Stimulated activated CD4-positive, alpha-beta T cell treated with anti-CD3 and anti-CD28 coated beads, Interleukin-2, amount 100 ng/mL, for 4 hours (primary cell): Measurements from ENCODE around the gene ULK4.
"Not testable (repeated sequence)": the region's sequence is repeated elsewhere in the genome, so short reads cannot be mapped to it uniquely, and the experiment has no call there.

Experiments
- DNase-seq: peaks from one replicate; pipeline ENCODE4 v3.0.0-alpha.2; 2020; ENCODE audit warnings: low read depth

Gene ULK4

DNA sequence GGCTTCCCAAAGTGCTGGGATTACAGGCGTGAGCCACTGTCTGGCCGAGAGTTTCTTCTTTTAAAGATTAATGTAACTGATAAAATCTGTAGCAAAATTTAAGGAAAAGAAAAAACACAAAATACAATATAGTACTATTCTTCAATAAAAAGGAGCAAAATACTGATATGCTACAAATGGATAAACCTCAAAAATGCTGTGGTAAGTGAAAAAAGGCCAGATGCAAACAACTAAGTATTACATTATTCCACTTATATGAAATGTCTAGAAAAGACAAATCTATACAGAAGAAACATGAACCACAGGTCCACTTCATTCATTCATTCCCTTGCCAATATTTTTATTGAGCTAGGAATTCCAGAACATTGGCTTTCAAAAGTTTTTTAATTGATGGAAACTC is 463.1 kb downstream of the ULK4 start:
- no peak for DNase-seq

DNA sequence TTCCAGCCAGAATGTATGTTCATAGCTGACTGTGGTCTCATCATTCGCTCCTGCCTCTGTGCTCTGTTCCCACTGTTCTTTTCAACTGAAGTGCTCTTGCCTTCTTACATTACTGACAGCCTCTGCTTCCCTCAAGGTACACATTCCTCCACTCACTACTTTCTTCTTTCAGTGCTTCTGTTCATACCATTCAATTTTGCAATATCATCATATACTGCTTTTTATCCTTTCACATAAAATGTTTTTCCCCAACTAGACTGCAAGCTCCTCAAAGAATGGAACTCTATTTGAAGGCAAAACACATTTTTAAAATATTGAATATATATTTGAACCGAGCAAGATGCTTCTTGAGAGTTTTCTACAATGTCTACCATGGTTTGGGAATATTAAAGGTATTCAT is 471.5 kb downstream of the ULK4 start:
- no peak for DNase-seq

DNA sequence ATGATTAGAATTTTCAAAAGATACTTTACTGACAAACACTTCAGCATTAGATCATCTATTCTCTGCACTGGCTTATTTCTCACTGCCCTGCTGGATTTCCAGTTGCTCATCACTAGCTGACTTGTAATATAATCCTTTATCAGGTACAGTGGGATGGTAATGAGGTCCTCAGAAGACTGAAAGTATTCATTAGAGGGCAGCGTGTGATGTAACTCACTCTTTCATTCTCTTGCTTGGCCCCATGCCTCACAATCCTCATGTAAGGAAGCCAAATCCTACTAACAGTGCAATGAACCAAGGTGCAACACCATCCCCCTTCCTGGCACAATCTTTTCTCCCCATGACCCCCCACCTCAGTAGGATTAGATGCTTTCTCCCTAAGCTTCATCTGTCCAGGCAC is 472.7 kb downstream of the ULK4 start:
- no peak for DNase-seq

DNA sequence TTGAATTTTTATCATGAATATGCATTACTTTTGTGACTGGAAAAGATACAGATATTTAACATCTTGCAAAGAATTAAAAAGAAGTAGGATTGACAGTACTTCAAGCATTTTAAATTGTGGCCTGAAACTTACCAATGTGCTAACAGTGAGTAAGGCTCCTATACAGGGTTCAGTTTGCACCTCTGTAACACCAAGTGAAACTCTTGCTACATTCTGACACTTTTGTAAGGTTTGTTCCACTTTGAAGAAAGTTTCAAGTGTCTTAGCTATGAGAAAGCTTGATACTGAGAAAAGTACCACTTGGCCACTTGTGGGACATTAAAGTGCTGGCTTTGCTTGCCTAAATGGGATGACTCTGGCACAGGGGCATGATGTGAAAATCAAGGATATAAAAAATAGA is 473.4 kb downstream of the ULK4 start:
- DNase-seq, result no peak

DNA sequence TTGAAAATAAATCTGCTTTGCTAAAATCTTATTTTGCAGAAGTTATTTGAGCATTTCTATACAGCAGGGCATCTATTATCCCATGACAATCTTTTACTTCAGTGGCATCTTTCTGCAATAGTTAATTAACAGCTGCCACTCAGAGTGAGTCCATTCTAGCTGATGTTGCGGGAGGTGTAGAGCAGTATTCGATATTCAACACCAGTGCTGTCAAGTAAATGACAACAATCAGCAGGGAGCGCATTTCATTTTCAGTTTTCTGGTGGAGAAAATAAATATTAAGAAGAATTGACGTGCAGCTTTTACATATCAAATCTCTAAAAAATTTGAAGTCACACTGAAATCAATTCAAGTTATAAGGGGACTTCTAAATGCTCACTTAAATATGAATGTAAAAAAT is 476.4 kb downstream of the ULK4 start:
- DNase-seq, result no peak

DNA sequence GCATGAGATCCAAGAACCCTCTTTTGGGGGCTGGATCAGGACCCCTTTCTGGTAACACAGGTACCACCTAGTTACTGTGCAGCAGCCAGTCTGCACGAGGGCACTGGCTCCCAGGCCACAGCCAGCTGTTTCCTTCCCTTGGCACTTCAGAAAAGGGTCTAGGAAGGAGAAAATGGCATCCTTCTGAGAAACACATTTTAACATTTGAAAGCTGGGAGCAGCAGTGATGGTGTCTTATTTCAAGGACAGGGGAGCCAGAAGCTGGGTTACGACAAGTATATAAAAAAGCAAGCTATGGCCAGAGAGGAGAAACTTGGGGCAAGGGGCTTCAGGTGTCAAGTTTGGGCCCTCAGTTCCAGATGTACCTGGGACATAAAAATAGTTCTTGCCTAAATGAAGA is 479.8 kb downstream of the ULK4 start:
- no peak for DNase-seq

DNA sequence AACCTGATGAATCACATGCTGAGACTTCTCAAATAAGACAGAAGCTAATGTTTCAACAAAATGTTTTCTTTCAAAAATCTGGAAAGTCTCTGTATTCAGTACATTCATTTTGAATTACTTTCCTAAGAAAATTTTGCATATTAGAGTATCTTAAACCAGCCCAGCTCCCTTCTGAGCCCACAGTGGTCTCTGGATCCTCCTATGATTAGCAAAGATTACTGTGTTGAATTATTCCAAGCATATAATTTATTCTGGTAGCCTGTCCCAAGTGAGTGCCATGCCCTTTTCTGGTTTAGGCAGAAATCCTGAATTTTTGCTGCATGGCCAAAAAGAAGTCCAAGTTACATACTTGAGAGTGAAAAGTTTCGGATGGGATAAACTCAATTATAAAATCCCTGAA is 483.6 kb downstream of the ULK4 start:
- DNase-seq, result no peak

DNA sequence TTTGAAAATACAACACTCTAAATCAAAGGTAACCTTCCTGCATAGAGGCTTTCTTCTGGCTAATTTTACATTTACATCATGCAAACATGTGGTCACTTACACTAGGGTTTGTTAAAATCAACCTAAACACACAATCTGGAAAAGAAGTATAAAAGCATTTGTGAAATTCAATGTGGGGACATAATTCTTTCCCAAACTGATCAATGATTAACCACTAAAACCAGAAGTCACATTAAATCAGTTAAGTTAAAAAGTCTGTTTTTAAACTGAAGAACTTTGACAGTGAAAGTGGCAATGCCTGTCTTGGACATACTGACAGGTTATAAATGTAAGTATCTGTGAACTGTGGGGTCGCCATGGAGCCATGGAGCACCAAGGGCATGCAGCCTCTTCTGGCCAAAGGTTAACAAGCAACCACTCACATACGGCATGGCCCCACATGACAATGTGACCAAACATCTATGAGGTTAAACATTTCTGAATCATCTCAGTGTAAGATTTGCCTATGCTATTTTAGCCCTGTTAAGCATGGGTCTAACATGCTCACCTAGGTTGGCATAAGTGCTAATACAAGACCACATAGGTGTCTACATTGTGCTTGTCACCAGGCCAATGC is 484.4 kb downstream of the ULK4 start:
- no peak for DNase-seq

DNA sequence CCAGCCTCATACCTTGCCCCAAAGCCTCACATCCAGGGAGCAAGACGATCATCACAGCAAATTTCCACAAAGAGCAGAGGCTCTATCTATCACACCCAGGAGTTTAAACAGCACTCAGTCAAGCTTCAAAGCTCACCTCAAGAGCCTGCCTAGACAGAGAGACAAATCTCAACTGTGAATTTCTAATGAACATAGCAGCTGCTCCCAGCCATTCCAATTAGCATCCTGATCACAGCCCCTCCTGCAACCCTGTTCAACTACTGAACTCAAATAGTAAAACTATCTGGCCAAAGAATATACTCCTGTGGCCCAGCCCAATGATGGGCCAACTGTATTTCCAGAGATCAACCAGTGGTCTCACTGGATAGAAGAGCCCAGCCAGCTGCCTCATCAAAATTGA is 492.8 kb downstream of the ULK4 start:
- DNase-seq, result no peak

DNA sequence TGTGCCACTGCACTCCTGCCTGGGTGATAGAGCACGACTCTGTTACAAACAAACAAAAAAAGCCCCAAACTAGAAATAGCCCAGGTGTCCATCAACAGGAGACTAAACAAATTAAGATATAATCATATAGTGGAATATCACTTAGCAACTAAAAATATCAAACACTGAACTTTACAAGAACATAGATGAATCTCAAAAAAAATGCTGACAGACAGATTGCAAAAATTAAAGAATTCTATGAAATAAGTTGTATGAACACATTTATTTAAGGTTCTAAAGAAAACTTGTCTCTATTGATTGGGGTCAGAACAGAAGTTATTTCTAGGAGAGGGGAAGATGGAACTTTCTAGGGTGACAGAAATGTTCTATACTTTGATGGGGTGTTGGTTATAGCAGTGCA is 494.4 kb downstream of the ULK4 start:
- no peak for DNase-seq

DNA sequence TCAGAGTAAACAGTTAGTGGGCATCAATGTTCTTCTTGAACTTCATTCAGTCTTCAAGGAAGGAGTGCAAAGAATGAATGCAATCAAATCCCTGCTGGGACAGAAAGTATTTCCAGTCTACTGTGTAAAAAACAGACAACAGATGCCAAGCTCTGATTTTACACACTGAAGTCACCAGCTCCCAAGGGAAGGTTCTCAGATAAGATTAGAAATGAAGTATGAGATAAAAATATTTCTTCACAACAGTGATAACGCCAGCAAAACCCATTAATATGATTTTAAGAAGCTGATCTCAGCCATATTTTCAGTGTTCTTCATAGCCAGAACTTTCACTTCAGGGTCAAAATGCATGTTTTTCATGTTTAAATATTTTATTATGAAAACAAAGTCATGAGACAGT is 497.0 kb downstream of the ULK4 start:
- no peak for DNase-seq

DNA sequence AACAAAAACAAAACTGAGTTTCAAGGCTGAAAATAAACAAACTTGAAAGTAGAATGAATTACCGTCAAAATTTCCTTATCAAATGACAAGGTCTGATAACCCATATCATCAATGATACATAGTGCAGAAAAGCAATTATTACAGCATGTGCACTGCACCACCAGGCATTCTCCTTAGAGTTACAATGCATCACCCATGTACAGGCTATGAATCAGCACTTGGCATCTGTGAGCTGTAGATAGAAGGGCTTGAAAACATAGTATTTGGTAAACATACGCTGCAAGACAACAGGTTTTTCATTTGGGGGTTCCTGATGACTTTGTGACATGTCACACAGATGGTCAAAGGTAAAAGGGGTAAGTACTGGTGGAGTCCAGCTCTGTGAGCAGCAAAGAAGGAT is 497.5 kb downstream of the ULK4 start:
- no peak for DNase-seq

DNA sequence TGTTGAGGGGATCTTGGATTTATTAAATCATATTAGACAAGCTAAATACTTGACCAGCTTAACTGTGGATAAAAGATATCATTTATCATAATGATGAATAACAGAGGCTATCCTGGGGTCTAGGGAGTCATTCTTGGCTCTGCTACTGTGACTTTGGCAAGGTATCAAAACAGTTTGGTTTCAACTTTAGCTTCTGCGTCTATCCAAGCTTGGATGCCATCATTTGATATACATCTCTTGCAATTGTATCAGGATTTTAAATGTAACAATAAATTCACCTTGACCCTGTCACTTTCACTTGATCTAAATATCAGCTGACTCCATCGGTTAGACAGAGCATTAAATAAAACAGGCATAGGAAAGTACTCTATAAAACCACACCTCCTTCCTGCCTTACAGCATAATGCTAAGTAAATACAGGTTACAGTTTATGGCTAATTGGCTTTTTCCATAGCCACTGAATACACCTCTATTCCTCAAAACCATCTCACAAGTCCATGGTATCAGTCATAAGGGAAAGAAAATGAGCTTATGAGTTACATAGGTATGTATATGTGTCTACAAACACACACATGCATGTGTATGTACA is 499.7 kb downstream of the ULK4 start:
- DNase-seq, result no peak

DNA sequence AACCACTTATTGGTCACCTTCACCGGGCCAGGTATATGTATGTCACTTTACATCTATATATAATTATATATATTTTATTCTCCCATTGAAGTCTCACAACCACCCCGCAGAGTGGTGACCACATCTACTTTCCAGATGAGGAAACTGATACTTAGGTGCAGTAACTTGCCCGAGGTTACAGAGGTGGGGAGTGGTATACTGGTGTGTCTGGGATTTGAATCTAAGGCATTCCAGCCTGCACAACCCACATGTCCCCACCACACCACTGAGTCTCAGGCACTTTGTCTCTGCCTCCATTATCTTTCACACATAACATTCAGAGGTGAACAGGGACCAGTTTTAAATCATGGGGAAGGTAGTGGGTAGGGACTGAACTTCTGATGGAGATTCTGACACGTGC is 501.2 kb downstream of the ULK4 start:
- no peak for DNase-seq

DNA sequence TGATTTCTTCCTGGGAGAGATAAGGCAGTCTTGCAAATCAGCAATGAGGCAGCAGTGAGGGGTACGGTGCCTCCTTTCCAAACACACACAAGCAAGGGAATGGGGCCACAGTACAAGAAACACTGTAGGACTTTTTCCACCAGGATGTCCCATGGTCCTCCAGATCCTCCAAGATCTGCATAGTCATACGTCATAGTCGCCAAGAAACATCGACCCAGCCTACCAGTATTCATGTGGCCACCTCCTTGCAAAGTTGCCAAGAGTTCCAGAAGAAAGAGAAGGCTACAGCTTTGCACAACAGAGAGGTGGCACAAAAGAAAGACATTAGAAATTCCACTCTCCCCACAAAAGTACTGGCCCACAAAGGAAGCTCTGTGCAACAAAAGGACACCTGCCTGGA is 504.7 kb downstream of the ULK4 start:
- no peak for DNase-seq

DNA sequence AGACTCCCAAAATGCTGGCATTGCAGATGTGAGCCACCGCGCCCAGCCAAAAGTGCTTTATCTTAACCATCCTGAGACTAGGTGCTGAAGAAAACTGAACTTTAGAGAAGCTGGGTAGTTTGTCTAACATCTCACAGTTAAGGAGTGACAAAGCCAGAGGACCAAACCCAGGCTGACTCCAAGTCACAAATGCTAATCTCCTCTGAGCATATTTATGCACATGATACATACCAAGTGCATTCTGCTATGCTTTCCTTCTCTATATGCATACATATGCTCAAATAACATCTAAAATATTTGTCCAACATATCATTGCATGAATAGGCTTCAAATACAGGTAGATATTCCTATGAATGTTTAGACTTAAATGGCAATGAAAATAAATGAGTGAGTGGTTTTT is 505.7 kb downstream of the ULK4 start:
- no peak for DNase-seq

DNA sequence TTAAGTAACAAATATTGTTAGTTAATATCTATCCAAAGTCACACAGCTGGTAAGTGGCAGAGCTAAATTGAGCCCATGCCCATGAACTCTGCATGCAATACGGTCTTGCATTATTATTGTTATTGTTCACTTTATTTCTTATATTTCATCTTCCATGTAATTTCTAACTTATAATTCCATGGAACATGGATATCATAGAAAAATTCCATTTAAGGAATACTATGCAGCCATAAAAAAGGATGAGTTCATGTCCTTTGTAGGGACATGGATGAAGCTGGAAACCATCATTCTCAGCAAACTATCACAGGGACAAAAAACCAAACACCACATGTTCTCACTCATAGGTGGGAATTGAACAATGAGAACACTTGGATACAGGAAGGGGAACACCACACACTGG is 508.3 kb downstream of the ULK4 start:
- DNase-seq, result not testable (repeated sequence)

DNA sequence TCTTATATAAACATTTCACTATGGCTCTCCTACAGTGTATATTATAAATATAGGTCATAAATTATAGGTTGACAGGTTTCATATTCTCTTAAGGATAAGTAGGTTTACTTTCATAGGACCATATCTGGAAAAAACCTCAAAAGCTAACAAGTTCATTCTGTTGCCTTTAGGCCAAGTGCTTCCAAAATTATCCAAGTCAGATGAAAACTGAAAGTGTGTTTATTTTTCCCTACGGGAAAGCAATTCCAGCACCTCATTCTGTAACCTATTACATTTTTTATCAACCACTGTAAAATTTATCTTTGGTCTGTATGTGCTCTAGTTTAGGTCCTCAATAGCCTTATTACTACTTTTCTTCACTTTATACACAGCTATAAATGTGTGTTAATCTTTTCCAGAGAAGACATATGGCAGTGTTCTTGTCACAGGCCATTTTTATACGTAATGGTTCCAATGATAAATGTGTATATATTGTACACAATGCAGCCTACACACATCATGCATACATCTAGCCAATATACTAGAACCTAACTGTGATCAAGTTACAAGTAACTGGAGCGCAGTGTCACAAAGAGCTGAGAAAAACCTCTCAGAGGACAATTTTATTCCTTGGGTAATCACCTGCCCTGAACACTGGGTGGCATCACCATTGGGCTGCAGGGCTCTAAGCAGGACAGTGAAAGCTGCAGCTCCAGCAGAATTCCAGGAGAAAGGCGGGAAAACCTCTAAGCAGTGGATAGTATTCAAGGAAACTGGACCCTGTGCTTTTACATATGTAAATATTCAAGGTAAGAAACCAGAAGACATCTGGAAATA is 511.3 kb downstream of the ULK4 start:
- no peak for DNase-seq

DNA sequence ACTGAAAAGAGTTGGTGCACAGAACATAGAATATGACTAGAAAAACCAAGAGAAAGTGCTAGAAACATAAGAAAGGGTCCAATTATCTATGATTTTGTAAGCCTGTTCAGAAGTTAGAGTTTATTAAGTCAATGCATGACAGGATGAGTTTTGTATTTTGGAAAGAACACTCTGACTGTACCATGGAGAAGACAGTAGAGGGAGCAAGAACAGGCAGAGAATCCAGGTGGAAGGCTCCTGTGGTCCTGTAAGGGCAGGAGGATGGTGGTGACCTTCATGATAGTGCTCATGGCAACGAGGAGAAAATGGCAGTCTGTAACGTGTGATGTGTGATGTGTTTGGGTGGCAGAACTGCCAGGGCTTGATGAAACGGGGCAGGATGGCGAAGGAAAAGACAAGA is 513.5 kb downstream of the ULK4 start:
- no peak for DNase-seq

DNA sequence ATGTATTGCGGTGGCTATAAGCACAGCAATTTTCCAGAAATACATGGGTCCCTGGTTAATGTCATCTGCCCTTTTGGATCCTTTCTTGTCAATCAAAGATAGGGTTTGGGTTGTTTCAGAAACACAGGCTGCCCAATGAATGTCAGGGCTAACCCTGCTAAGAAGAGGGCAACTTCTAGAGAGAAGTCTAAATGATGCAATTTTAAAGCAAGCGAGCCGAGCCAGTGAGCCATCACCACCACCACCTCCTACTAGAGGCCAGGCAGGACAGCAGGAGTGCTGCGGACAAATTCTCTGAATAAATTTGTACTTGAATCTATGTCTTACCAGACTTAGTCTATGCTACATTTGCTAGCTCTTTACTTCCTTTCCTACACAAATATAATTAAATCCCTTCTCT is 514.2 kb downstream of the ULK4 start:
- no peak for DNase-seq

DNA sequence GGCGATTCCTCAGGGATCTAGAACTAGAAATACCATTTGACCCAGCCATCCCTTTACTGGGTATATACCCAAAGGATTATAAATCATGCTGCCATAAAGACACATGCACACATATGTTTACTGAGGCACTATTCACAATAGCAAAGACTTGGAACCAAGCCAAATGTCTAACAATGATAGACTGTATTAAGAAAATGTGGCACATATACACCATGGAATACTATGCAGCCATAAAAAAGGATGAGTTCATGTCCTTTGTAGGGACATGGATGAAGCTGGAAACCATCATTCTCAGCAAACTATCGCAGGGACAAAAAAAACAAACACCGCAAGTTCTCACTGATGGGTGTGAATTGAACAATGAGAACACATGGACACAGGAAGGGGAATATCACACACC is 515.6 kb downstream of the ULK4 start:
- DNase-seq, result not testable (repeated sequence)

DNA sequence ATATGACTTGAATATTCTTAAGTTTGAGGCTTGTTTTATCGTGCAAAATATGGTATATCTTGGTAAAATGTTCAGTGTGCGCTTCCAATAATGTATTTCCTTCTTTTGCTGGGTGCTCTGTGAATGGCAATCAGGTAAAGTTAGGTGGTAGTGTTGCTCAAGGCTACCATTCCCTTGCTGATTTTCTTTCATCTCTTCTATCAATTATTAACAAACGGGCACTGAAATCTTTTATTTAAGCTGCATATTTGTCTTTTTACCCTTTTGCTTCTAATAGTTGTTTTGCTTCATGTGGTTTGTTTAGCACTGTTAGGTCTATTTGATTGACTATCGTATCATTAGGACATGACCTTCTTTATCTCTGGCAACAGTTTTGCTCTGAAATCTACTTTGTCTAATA is 520.3 kb downstream of the ULK4 start:
- DNase-seq, result no peak

DNA sequence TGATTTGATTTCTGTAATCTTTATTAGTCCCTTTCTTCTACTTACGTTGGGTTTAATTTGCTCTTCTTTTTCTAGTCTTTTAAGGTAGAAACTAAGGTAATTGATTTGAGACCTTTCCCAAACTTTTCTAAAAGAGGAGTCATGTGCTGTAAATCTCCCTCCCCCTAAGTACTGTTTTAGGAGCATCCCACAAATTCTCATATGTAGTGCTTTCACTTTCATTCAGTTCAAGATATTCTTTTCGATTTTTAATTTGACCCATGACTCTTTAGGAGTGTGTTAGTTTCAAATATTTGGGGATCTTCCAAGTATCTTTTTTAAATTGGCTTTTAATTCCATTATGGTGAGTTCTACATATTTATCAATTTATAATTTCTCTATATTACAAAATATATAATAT is 520.8 kb downstream of the ULK4 start:
- DNase-seq, result no peak

DNA sequence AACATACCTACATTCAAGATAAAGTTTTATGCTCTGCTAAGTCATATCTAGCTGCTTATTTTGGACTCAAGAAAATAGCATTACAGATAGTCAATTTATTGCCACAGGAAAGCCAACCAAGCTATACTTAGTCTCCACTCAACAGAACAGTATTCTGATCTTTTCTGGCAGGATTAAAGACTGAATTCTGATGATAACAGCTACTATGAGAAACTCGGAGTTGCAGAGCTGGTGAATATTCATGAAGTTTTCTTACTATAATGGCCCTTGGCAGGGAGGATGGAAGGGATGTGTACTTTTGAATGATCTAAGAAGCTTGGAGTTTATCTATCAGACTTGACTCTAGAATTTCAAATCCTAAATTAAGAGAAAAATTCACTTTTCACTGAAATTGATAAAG is 524.9 kb downstream of the ULK4 start:
- no peak for DNase-seq
